Measurements from ENCODE around the gene RNU6-9.
"Not testable (repeated sequence)": the region's sequence is repeated elsewhere in the genome, so short reads cannot be mapped to it uniquely, and the experiment has no call there.

RNU6-9 gene

GRCh38 chr19:878751-879561 is 14.3 kb upstream of the RNU6-9 start:
- not testable (repeated sequence) for DNase-seq

DNA sequence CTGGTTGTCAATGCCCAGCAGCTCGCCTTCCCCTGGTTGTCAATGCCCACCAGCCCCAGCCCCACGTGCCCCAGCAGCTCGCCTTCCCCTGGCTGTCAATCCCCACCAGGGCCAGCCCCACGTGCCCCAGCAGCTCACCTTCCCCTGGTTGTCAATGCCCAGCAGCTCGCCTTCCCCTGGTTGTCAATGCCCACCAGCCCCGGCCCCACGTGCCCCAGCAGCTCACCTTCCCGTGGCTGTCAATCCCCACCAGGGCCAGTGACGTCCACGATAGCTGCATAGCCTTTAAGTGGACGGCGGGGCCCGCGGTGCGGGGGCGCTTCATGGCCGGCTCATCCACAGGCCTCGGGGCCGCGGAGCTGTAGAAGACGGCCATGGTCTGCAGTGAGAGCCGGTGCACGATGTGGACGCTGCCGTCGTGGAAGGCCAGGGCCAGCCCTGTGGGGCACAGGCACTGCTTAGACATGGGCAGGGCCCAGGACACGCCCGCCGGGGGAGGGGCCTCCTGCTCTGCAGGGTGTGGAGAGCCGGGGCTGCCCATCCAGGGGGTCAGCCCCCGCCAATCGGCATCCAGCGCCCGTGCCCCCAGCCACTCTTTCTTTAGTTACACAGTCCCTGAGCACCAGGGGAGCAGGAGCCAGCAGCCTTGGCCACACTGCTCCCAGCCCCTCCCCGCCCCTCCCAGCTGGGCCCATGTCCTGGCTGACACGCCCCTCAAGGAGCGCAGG is 13.4 kb upstream of the RNU6-9 start:
- DNase-seq: no peak

GRCh38 chr19:881385-882071 is 11.8 kb upstream of the RNU6-9 start:
- DNase-seq: no peak

DNA sequence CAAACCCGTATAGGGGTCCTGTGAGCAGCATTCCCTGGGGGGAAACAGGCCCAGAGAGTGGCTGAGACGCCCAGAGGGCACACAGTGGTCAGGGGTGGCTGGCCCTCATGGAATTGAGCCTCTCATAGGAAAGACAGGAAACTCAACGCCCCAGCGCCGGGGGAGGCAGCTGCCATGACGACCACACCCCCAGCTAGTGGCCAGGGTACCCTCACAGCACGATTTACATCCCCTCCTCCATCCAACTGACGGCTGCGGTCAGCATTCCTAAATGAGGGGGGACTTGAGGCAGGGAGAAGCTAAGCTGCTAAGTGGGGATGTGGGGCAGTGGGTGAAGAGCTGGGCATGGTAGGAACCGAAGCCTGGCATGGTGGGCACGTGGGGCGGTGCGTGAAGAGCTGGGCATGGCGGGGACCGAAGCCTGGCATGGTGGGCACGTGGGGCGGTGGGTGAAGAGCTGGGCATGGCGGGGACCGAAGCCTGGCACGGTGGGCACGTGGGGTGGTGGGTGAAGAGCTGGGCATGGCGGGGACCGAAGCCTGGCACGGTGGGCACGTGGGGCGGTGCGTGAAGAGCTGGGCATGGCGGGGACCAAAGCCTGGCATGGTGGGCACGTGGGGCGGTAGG is 10.3 kb upstream of the RNU6-9 start:
- no peak for DNase-seq

- DNase-seq: no peak
These were observed 9.5 kb upstream of the RNU6-9 start for GRCh38 chr19:883661-884211.

- DNase-seq: no peak
These were observed 8.7 kb upstream of the RNU6-9 start for GRCh38 chr19:884420-885211.

GRCh38 chr19:885536-886224 is 7.6 kb upstream of the RNU6-9 start:
- no peak for DNase-seq

DNA sequence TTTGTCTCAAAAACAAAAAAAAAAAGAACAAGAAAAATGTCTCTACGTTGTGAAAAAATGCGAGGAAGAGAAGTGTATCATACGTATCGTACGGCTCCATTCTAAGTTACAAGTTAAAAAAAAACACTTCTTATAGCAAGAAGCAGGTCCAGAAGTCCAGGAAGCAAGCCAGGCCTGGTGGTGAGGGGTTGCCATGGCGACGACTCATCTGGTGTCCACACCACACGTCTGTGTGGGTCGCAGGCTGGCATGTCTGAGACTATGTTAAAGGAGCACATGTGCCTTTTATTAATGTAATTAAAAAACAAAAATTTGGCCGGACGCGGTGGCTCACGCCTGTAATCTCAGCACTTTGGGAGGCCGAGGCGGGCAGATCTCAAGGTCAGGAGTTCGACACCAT is 6.2 kb upstream of the RNU6-9 start:
- DNase-seq: no peak

DNA sequence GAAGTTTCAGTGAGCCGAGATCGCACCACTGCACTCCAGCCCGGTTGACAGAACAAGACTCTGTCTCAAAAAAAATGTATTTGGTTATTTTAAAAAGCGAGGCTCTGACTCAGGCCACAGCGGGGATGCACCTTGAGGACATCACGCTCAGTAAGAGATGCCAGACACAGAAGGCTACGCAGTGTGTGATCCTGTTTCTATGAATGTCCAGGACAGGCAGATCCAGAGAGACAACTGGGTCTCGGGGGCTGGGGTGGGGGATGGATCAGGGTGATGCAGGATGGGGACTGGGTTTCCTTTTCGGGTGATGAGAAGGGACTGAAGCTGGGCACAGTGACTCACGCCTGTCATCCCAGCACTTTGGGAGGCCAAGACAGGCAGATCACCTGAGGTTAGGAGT is 5.7 kb upstream of the RNU6-9 start:
- DNase-seq: no peak

DNA sequence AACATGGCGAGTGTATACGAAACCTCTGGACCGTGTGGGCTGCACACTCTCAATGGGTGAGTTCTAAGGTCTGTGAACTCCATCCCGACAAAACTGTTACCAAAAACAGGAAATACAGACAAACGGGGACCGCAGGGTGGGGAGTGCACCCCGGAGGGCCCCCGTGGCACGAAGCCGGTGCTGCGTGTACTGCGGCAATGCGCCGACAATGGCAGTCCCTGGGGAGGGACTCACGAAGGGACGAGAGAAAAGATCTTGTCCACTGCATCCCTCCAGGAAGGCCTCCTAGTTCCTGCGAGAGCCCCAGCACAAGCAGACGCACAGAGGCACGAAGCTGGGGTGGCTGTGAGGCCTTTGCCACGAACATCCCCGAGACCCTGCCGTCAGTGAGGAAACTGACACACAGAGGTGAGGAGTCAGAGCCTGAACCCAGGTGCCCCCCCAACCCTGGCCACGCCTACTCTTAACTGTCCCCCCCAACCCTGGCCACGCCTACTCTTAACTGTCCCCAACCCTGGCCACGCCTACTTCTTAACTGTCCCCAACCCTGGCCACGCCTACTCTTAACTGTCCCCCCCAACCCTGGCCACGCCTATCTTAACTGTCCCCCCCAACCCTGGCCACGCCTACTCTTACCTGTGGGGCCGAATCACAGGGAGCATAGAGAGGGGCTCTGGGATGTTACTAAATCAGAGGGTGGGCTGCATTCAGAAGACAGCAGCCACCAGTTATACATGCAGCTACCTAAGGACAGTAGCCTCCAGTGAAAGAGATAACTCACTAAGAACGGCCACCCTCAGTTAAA is 4.5 kb upstream of the RNU6-9 start:
- DNase-seq: no peak

GRCh38 chr19:889662-890295 is 3.5 kb upstream of the RNU6-9 start:
- DNase-seq: no peak

GRCh38 chr19:890831-891230 is 2.5 kb upstream of the RNU6-9 start:
- no peak for DNase-seq

DNA sequence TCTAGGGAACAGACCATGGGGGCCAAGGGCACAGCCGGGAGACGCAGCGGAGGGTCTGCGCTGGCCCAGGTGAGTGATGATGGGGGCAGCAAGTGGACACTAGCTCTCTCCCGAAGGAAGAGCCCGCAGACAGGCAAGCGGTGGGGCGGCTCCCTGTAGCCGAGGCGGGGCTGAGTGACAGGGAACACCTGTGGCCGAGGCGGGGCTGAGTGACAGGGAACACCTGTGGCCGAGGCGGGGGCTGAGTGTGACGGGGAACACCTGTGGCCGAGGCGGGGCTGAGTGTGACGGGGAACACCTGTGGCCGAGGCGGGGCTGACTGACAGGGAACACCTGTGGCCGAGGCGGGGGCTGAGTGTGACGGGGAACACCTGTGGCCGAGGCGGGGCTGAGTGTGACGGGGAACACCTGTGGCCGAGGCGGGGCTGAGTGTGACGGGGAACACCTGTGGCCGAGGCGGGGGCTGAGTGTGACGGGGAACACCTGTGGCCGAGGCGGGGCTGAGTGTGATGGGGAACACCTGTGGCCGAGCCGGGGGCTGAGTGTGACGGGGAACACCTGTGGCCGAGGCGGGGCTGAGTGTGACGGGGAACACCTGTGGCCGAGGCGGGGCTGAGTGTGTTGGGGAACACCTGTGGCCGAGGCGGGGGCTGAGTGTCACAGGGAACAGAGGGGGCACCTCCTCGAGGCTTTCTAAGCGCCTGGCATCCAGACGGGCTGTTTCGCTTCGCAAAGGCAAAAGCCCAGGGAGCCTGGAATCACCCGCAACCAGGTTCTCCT is 1.7 kb upstream of the RNU6-9 start:
- DNase-seq: not testable (repeated sequence)

DNA sequence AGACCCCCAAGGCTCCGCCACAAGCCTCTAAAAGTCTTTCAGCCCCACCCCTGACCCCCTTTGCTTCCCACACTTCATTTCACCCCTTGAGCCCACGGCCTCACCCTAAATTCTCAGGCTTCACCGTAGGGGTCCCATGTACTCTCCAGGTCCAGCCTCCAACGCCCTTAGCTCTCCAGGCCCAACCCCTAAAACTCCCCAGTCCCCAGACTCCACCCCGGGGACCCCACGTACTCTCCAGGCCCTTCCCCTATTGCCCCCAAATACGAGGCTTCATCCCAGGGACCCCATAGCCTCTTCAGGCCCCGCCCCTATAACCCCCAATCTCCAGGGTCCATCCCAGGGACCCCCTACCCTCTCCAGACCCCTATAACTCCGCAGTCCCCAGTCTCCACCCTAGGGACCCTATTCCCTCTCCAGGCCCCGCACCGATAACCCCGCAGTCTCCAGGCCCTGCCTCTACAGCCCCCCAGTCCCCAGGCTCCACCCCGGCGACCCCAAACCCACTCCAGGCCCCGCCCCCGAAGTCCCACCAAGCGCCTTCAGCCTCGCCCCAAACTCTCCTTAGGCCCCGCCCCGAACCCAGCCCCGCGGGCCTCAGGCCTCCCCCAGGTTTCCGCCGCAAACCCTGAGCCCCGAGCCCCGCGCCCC is 916 bp upstream of the RNU6-9 start:
- DNase-seq: no peak

GRCh38 chr19:896434-896833 is 3.1 kb downstream of the RNU6-9 start:
- DNase-seq: no peak

DNA sequence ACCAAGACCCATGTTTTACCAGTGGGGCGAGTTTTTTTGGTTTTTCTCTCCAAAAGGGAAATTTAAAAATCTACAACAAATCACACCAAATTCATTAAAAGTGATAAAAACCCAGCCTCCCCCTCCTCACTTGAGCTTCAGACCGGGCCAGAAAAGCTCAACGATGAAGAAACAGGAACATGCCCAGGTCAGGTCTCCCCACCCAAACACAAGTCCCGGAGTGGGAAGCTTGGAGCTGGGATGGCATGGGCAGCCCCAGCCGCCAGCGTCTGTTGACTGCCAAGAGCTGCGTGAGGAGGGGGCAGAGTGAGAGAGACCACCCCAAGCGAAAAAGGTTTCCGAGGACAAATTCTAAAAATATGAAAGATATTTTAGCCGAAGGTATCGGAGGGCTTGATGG is 3.7 kb downstream of the RNU6-9 start:
- DNase-seq: no peak

GRCh38 chr19:897442-898039 is 4.3 kb downstream of the RNU6-9 start:
- DNase-seq: no peak

- DNase-seq: no peak
These were observed 5.4 kb downstream of the RNU6-9 start for GRCh38 chr19:898663-899062.
